HS-27A (cell line): Measurements from ENCODE around the gene DEPDC4.
A peak's percentile ranks its signal among the peaks of the same experiment; 100 is the strongest.
"Not testable (repeated sequence)": the region's sequence is repeated elsewhere in the genome, so short reads cannot be mapped to it uniquely, and the experiment has no call there.

Experiments used
- DNase-seq: peaks from one replicate; pipeline ENCODE4 v3.0.0-alpha.2; 2012; ENCODE audit warnings: low read depth, missing footprints

Gene DEPDC4

DNA sequence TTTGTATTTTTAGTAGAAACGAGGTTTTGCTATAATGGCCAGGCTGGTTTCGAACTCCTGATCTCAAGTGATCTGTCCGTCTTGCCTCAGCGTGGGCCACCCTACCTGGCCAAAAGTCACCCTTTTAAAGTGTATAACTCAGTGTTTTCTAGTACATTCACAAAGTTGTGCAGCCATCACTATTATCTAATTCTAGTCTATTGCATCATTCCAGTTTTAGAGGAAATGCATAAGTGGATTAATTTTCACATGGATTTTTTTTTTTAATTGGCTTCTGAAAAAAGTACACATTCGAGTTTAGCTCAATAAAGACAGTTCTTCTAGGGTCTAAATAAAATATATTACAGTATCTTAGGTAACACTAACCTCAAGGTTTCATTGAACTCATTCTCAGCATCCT is 3.7 kb downstream of the DEPDC4 start:
- no peak for DNase-seq

DNA sequence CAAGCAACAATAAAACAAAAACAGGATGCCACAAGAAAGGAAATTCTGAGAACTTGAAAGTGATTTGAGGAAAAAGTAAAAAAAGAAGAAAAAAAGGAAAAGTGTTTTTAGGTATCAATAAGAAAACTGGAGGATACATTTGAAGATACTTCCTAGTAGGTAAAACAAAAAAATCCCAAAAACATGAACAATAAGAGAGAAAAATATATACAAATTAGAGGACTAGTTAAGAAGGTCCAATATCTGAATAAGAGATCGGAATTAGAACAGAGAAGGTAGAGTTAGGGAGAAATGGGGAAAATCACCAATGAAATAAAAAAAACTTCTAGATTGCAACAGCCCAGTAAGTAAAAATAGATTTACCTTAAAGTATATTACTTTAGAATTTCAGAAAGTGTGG is 8.8 kb downstream of the DEPDC4 start:
- no peak for DNase-seq

DNA sequence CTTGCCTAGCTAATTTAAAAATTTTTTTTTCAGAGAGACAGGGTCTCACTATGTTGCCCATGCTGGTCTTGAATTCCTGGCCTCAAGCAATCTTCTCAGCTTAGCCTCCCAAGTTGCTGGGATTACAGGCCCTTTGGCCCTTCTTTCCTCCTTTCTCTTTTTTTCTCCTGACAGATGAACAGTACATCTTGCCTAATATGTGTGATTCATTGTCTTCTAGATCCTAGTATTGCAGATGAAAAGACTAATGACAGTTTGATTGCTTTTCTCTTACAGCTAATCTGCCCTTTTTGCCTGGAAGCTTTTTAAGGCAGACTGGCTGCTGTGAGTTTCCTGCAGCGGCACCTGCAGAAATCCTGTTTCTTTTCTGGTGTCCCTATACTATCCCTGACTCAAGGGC is 12.0 kb downstream of the DEPDC4 start:
- no peak for DNase-seq

DNA sequence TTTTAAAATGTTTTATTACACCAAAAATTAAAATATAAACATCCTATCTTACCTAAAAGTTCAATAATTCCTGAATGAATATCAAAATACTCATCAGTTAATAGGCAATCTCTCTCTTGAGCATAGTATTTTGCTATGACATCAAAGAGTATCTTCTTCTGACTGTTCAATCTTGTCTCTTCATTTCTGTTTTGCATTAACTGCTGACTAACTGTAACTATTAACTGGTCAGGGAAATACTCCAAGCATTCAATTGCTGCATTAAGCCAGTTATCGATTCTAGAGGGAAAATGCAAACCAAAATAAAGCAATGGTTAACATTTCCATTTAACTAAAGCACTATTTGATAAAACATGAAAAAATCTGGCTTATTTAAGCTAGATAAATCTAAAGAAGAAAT is 13.4 kb downstream of the DEPDC4 start:
- DNase-seq = no peak

DNA sequence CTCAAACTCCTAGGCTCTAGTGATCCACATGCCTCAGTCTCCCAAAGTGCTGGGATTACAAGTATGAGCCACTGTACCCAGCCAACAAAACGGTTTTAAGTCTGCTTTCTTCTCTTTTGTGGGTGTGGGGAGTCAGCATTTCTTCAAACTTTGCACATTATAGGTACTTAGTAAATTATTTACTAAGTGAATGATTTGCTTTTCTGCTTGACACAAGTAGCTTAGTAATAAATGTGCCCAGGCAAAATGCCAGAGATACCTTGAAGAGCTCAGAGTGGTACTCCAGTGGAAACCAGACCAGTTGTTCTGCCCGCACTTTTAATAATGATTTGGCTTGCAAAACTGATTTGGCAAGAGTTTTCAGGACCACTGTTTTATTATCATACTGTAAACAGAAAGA is 15.0 kb downstream of the DEPDC4 start:
- no peak for DNase-seq

DNA sequence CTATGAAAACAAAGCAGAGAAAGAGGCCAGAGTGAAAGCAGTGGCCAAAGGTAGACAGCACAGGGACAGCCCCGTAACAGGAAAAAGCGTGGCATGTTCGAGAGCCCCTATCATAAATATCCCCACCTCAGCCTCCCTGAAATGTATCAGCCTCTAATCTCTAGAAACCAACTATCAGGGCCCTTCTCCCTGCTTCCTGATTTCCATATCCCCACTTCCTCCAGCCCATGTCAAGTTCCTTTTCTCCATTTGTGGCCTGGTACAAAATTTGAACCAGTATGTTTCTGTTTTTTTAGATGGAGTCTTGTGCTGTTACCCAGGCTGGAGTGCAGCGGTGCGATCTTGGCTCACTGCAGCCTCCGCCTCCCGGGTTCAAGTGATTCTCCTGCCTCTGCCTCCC is 16.9 kb downstream of the DEPDC4 start:
- no peak for DNase-seq

DNA sequence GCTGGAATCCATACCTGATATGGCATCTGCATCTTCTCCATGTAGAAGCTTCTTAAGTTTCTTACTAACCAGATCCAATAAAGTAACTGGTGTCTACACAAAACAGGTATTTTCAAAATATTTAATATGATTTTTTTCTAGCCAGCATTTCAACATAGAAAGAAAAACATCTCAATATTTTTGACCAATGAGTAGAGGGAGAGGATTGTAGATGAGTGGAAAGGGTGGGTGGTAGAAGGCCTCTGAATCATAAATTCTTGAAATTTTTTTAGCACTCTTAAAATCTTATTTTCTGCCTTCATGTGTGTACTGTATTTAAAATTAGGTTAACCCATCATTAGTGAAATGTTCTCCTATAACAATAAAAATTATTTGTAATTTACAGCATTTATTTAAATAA is 18.0 kb downstream of the DEPDC4 start:
- DNase-seq = no peak

DNA sequence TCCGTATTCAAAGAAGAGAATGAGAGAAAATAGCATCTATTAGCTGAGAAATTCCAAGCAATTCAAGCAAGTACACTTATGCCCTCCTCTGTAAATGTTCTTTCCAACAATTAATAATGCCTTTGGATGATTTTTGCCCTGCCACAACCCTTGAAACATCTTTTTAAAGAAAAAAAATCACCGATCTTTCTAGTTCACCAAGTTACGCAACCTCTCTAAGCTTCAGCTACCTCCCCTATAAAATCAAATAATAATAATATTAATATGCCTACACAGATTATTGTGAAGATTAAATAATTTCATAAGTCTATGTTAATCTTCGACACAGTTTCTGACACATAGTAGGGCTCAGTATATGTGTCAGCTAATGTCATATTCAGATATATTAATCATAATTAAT is 19.1 kb downstream of the DEPDC4 start:
- DNase-seq = no peak

DNA sequence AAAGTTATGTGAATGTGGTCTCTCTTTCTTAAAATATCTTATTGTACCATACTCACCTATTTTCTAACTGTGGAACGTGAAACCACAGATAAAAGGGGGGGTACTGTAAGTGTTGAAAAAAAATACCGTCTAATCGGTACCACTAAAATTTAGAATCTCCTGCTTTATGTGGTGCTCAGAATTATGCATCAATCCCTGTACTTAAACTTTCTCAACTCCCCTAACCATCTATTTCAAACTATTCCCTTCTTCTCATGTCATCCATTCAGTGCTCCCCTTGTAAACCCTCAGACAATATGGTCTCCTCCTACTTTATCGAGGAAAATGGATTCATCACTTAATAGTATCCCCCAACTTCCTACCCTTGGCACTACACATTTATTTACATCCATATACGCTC is 23.7 kb downstream of the DEPDC4 start:
- DNase-seq = no peak

DNA sequence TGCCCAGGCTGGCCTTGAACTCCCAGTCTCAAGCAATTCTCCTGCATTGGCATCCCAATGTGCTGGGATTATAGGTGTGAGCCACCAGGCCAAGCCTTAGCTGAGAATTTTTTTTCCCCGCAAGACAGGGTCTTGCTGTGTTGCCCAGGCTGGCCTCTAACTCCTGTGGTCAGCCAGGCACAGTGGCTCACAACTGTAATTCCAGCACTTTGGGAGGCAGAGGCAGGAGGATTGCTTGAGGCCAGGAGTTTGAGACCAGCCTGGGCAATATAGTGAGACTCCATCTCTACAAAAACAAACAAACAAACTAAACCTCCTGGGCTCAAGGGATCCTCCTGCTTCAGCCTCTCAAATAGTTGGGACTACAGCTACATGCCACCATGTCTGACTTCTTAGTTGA is 27.3 kb downstream of the DEPDC4 start:
- no peak for DNase-seq

DNA sequence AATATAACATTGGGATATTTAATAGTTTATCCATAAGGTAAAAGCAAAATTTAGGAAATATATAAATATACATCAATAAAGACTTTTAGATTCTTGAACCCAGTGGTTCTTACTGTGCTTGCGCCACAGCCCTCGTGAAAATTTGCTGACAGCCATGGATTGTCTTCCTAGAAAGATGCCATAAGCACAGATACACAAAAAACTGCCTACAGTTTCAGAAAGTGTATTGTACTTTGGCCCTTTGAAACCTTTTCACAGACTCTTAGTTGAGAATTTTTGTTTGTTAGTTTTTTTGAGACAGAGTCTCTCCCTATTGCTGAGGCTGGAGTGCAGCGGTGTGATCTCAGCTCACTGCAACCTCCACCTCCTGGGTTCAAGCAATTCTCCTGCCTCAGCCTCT is 28.1 kb downstream of the DEPDC4 start:
- DNase-seq = no peak

DNA sequence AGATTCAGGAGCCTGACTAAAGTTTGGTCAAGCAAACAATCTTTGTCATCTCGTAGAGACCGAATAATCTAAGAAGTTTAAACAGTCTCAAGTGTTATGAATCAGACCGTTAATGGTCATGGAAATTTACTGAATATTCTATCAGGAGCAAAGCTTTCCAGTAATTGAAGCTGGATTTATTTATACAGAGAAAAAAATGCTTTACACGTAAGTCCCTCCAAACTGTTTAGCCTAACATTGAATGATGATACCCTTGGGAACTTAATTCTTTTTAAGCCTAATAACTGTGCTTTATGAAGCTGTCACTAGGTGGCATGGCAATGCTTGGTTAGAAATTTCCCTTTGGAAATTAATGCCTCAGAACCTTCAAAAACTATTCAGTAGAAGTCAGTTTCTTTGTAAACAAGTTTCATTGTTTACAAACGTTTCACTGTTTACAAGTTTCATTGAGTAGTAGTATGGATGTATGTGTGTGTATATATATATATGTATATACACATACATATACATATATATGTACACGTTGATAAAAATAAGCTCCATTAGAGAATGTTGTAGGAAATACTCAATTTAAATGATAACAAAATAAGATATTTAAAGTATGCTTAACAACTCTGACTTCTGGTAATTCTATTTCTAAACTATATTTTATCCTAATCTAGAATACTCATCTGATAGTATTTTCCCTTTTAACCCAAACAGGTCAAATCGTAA is 32.1 kb downstream of the DEPDC4 start:
- peak; percentile 17 for DNase-seq

DNA sequence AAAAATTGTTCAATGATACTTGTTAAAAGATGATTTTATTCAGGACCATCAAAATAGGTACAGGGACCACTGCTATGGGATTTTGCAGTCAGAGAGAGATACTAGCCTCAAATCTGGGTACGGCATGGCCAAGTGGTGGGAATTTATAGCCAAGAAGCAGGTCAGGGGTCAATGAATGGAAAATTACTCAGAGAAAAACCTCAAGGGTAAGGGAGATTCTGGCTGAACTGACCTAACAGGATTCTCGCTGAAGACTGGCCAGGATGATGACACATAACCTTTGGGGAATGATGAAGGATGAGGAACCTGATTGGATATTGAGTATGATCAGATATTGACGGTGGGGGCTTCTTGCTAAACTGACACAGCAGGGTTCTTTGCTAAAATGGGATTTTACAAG is 32.7 kb downstream of the DEPDC4 start:
- DNase-seq = peak; percentile 8

DNA sequence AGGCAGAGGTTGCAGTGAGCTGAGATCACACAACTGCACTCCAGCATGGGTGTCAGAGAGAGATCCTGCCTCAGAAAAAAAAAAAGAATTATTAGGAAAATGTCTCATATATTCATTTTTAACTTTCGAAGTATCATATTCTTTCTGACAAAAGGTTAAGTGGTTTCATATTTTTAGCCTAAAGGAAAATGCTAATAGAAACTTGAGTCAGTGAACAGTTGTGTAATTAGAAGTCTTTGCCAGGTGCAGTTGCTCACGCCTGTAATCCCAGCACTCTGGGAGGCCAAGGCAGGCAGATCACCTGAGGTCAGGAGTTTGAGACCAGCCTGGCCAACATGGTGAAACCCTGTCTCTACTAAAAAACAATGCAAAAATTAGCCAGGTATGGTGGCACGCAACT is 35.0 kb downstream of the DEPDC4 start:
- DNase-seq = not testable (repeated sequence)

DNA sequence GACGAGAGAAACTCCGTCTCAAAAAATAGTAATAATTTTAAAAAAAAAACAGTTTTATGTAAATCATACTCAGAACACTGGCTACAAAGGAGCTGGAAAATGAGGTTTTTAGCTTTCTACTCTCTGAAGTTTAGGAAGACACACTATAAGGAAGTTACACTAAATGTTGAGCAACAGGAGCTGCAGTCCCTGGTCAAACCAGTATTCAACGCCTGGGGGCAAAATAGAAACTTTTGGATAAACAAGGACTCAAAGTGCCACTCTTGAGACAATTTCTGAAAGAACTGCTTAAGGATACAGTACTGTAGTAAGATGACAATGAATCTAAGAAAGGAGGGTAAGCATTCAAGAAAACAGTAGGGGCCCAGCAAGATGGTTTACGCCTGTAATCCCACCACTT is 37.0 kb downstream of the DEPDC4 start:
- no peak for DNase-seq

DNA sequence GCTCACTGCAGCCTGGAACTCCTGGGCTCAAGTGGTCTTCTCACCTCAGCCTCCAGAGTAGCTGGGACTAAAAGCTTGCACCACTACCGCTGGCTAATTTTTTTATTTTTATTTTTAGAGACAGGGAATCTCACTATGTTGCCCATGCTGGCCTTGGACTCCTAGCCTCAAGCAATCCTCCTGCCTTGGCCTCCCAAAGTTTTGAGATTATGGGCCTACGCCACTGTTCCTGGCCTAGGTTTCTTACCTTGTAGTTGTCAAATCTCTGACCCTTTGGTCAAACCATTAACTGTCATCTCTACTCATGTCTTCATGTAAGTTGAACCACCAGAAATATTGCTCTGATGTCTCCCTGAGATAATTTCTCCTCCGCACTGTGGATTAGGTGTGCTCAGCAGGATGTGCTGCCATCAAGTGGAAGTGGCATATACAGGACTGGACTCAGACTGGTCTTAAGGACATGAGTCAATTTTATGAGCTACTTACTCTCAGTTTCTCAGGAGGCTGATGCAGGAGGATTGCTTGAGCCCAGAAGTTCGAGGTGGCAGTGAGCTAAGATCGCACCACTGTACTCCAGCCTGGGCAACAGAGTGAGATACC is 37.7 kb downstream of the DEPDC4 start:
- DNase-seq = no peak

DNA sequence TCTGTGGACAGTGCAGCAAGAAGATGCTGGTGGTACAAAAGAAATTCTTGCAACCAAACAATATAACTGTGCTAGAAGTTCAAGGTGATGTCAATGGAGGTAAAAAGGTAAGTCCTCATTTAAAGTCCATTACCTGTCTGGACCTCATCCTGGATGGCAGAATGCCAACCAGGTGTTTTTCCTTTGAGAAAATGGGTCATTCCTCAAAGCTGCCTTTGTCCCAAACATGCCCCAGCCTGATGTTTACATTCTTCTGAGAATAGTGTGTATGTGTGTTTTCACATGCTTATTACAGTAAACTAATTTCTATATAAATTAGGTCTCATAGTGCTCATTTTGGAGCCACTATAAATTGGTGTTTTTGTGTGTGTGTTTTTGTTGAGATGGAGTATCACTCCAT is 41.4 kb downstream of the DEPDC4 start:
- no peak for DNase-seq

DNA sequence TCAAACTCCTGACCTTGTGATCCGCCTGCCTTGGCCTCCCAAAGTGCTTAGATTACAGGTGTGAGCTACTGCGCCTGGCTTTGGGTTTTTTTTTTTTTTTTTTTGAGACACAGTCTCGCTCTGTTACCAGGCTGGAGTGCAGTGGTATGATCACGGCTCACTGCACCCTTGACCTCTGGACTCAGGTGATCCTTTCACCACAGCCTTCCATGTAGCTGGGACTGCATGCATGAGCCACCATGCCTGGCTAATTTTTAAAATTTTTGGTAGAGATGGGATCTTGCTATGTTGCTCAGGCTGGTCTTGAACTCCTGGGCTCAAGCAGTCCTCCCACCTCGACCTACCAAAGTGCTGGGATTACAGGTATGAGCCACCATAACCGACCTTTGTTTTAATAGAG is 44.7 kb downstream of the DEPDC4 start:
- DNase-seq = not testable (repeated sequence)

DNA sequence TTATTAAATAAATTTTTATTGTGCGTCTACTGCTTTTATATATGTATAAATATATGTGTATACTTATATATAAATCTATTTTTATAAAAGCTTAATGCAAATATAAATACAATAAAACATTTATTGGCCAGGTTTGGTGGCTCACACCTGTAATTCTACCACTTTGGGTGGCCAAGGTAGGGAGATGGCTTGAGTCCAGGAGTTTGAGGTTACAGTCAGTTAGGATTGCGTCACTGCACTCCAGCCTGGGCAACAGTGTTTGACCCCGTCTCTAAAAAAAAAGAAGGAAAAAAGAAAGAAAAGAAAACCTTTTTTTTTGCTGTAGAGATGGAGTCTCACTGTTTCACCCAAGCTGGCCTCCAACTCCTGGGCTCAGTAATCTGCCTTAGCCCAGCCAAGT is 45.4 kb downstream of the DEPDC4 start:
- no peak for DNase-seq

DNA sequence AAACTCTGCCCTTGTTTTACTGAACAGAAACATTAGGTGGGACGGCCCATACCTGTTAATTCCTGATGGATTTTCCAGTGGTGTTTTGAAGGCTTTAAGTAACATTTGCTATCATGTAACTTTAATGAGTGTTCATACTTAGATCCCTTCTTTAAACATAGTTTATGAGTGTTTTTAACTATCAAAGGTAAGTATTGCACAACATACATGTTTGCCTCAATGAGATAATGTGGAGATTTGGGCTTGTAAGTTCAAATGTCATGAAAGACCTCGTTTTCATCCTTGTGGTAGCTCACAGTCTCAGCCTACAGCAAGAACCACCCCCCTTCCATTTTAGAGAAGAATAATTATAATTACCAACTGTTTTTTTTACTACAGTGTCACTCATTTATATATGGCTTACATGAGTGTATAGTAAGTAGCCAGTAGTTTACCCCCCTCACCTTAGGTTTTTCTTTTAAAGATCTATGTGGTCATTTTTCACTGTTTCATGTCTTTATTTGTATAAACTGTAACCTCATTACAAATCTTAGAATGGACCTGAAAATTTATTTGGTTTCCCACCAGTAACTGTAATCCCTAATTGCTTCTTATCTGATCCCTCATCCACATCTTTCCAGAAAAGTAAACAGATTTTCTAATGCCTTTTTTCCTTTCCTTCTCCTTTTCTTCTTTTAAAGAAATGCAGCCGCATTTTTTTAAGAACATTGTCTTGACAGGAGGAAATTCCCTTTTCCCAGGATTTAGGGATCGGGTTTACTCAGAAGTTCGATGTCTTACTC is 47.4 kb downstream of the DEPDC4 start:
- no peak for DNase-seq

DNA sequence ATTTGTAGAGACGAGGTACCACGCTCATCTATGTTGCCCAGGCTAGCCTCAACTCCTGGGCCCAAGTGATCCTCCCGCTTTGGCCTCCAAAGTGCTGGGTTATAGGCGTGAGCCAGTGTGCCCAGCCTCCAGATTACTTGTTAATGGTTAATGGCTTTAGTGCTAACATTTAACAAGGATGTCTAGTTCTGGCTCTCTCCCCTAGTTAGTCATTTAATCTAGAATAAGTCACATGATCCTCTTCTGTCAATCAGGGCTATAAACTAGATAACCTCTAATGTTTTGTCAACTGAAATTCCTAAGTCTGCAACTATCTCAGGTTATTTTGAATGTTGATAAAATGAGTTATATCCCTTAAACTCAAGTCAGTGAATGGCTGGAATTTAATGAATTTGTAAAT is 50.5 kb downstream of the DEPDC4 start:
- DNase-seq = no peak

DNA sequence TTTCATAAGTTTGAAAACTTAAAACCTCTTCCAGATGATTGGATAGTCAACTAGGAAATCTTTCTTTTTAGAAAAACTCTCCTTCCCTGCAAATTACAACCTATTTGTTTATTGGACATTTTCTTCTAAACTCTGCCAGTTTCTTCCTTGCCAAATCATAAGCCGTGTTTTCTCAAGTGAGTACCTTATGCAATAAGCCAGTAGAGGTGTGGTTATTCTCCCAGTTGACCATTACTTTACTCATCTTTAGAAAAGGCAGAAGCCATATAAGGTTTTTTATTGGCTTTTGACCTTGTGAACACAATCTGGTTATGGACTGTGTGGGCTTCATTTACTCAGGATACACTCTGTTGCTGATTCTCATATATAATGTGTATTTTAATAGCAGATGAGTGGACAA is 51.7 kb downstream of the DEPDC4 start:
- DNase-seq = no peak

DNA sequence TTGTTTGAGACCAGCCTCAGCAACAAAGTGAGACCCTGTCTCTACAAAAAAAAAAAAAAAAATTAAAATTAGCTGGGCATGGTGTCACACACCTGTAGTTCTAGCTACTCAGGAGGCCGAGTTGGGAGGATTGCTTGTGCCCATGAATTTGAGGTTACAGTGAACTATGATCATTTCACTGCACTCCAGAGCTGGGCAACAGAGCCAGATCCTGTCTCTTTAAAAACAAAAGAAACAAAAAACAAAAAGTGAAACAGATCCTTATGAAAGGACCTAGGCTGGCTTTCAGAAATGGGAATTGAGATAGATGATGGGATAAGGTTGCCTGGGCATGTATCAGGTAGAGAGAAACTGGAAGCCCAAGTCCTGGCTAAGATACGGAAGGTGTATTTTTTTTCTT is 52.4 kb downstream of the DEPDC4 start:
- DNase-seq = no peak
